WTC11 (cell line): ENCODE results near the gene HMGXB3. TPM values are rescaled to one million over a fixed set of nuclear protein-coding genes. Genes with fewer than 3 reads are reported as not detected.

Experiments
- ATAC-seq: fragments of 200-7000 bp; cut with Tn5 transposase; 2 replicates; pipeline ENCODE4 v1.10.0; 2021; ENCODE audit warnings: mild to moderate bottlenecking, moderate library complexity
- CTCF ChIA-PET: fragments of 300-600 bp; sonication (Branson Sonifier 250); formaldehyde crosslinking; loops from one replicate; lab custom pipeline; 2021; ENCODE audit warnings: antibody characterized with exemption; lab: Charles Lee
- POLR2A ChIA-PET: fragments of 350-600 bp; sonication (Branson Sonifier 250); formaldehyde crosslinking; loops from one replicate; lab custom pipeline; 2021; ENCODE audit warnings: antibody characterized with exemption; lab: Charles Lee
- DNase-seq: peaks from one replicate; pipeline ENCODE4 v3.0.0; 2021; ENCODE audit warnings: low spot score
- H3K27ac Mint-ChIP-seq: 2 replicates; pipeline ENCODE4 v1.8.0; 2021; ENCODE audit warnings: mixed read lengths
- H3K27me3 Mint-ChIP-seq: 2 replicates; pipeline ENCODE4 v1.8.0; 2021; ENCODE audit warnings: low read depth, mild to moderate bottlenecking, moderate library complexity, mixed read lengths
- H3K36me3 Mint-ChIP-seq: 2 replicates; pipeline ENCODE4 v1.8.0; 2021; ENCODE audit warnings: mixed read lengths
- H3K4me1 Mint-ChIP-seq: 2 replicates; pipeline ENCODE4 v1.8.0; 2022; ENCODE audit warnings: mixed read lengths
- H3K4me3 Mint-ChIP-seq: 2 replicates; pipeline ENCODE4 v1.8.0; 2021; ENCODE audit warnings: mild to moderate bottlenecking, moderate library complexity, mixed read lengths
- H3K9me3 Mint-ChIP-seq: 2 replicates; pipeline ENCODE4 v1.8.0; 2021; ENCODE audit warnings: mixed read lengths
- ATF2 ChIP-seq: sonication (generic); formaldehyde crosslinking; IDR thresholded peaks from 2 replicates; pipeline ENCODE4 v1.8.1; 2022; ENCODE audit warnings: low read depth, missing genetic modification reagents, borderline replicate concordance
- ATF6 ChIP-seq: sonication (generic); formaldehyde crosslinking; IDR thresholded peaks from 2 replicates; pipeline ENCODE4 v1.8.1; 2023; ENCODE audit warnings: mild to moderate bottlenecking, missing genetic modification reagents
- CTCF ChIP-seq: fragments of 200-600 bp; IDR thresholded peaks from 2 replicates; pipeline ENCODE4 v1.8.0; 2022; ENCODE audit warnings: antibody characterized with exemption
- HMGA2 ChIP-seq: fragments of 250-450 bp; sonication (Bioruptor Pico); IDR thresholded peaks from 2 replicates; pipeline ENCODE4 v1.4.0; 2021; ENCODE audit warnings: mild to moderate bottlenecking, moderate library complexity
- HMGXB4 ChIP-seq: sonication (generic); formaldehyde crosslinking; IDR thresholded peaks from 2 replicates; pipeline ENCODE4 v1.8.1; 2023; ENCODE audit warnings: mild to moderate bottlenecking, moderate library complexity, missing genetic modification reagents
- MXD4 ChIP-seq: fragments of 250-450 bp; sonication (Bioruptor Pico); IDR thresholded peaks from 2 replicates; pipeline ENCODE4 v1.8.0; 2021; ENCODE audit warnings: mild to moderate bottlenecking, moderate library complexity, borderline replicate concordance
- NFYB ChIP-seq: sonication (generic); formaldehyde crosslinking; conservative IDR thresholded peaks from 2 replicates; pipeline ENCODE4 v1.8.0; 2022; ENCODE audit warnings: low read depth, missing genetic modification reagents
- NR3C1 ChIP-seq: sonication (generic); formaldehyde crosslinking; conservative IDR thresholded peaks from 2 replicates; pipeline ENCODE4 v1.8.1; 2023; ENCODE audit warnings: low read depth, mild to moderate bottlenecking, missing genetic modification reagents
- PRRX2 ChIP-seq: fragments of 250-450 bp; sonication (Bioruptor Pico); IDR thresholded peaks from 2 replicates; pipeline ENCODE4 v1.8.0; 2021; ENCODE audit warnings: mild to moderate bottlenecking
- RORB ChIP-seq: fragments of 250-450 bp; sonication (Bioruptor Pico); IDR thresholded peaks from 2 replicates; pipeline ENCODE4 v1.9.0; 2021; ENCODE audit warnings: mild to moderate bottlenecking
- SOX15 ChIP-seq: fragments of 250-450 bp; sonication (Bioruptor Pico); IDR thresholded peaks from 2 replicates; pipeline ENCODE4 v1.9.0; 2021; ENCODE audit warnings: mild to moderate bottlenecking
- ZMAT4 ChIP-seq: fragments of 250-450 bp; sonication (Bioruptor Pico); IDR thresholded peaks from 2 replicates; pipeline ENCODE4 v1.9.0; 2021; ENCODE audit warnings: mild to moderate bottlenecking
- ZNF121 ChIP-seq: sonication (generic); formaldehyde crosslinking; IDR thresholded peaks from 2 replicates; pipeline ENCODE4 v1.8.0; 2023; ENCODE audit warnings: missing genetic modification reagents
- ZNF232 ChIP-seq: sonication (generic); formaldehyde crosslinking; IDR thresholded peaks from 2 replicates; pipeline ENCODE4 v1.8.0; 2022; ENCODE audit warnings: mild to moderate bottlenecking, missing genetic modification reagents
- ZNF281 ChIP-seq: sonication (generic); formaldehyde crosslinking; IDR thresholded peaks from 2 replicates; pipeline ENCODE4 v1.8.0; 2023; ENCODE audit warnings: mild to moderate bottlenecking, missing genetic modification reagents
- ZSCAN18 ChIP-seq: fragments of 250-450 bp; sonication (Bioruptor Pico); IDR thresholded peaks from 2 replicates; pipeline ENCODE4 v2.1.2; 2022; ENCODE audit warnings: mild to moderate bottlenecking, moderate library complexity
- total RNA-seq: library from RNA; stranded (reverse); gene quantifications from 3 replicates; pipeline ENCODE4 v1.2.3, GENCODE V29; 2021

The HMGXB3 gene
- total RNA-seq, 1 experiment from 2014 or later: 31.6 TPM

GRCh38 chr5:150062216-150062922, 61.8 kb downstream of the HMGXB3 start (continued):
- TF ChIP-seq ZSCAN18 (CRISPR knock-in tag): no peak
- TF ChIP-seq MXD4 (CRISPR knock-in tag): no peak
- TF ChIP-seq RORB (CRISPR knock-in tag): no peak
- no peak for TF ChIP-seq ATF2 (CRISPR knock-in tag)
- TF ChIP-seq, all 79 proteins: peak for 0

GRCh38 chr5:150063638-150064037, 63.1 kb downstream of the HMGXB3 start:
- ATAC-seq: no peak
- Mint-ChIP-seq H3K27me3 (peaks cover 3% of the 10 kb centered on the region), H3K36me3 (no peaks in the 10 kb centered on the region), H3K27ac (no peak overlapping the region), H3K4me3 (no peak overlapping the region), H3K4me1 (peaks cover under 1% of the 10 kb centered on the region), H3K9me3 (no peaks in the 10 kb centered on the region)
- ChIA-PET CTCF (interaction anchor here (0.7 to 2.2 kb wide), 6 partner anchors 12 to 397 kb away, joined by 3 to 6 read pairs (median 4); no protein-coding TSS in a partner anchor), POLR2A (no interaction called here)
- DNase-seq: no peak
- TF ChIP-seq NR3C1 (CRISPR knock-in tag): no peak
- TF ChIP-seq ZNF281 (CRISPR knock-in tag): no peak
- TF ChIP-seq ATF6 (CRISPR knock-in tag): no peak

GRCh38 chr5:150064681-150065220, 64.2 kb downstream of the HMGXB3 start:
- no peaks in the 10 kb centered on the region for H3K9me3 Mint-ChIP-seq
- ChIA-PET POLR2A (interaction anchor here (0.6 kb wide), 1 partner anchor 31 kb away, joined by 3 read pairs; no protein-coding TSS in a partner anchor), CTCF (interaction anchor here (0.9 to 2.2 kb wide), 3 partner anchors 11 to 111 kb away, joined by 4 to 6 read pairs (median 5); no protein-coding TSS in a partner anchor)
- H3K4me3 Mint-ChIP-seq: no peak overlapping the region
- no peak for DNase-seq
- peaks cover 3% of the 10 kb centered on the region; the same call in 1 of the 2 replicates for H3K27me3 Mint-ChIP-seq
- ATAC-seq: no peak
- no peaks in the 10 kb centered on the region for H3K4me1 Mint-ChIP-seq
- H3K36me3 Mint-ChIP-seq: no peaks in the 10 kb centered on the region
- H3K27ac Mint-ChIP-seq: no peak overlapping the region
- TF ChIP-seq PRRX2 (CRISPR knock-in tag) (no peak), CTCF (no peak), NR3C1 (CRISPR knock-in tag) (no peak), ZNF121 (CRISPR knock-in tag) (no peak), HMGA2 (CRISPR knock-in tag) (no peak), HMGXB4 (CRISPR knock-in tag) (no peak), SOX15 (CRISPR knock-in tag) (no peak), ZSCAN18 (CRISPR knock-in tag) (no peak), NFYB (CRISPR knock-in tag) (no peak), ZNF232 (CRISPR knock-in tag) (no peak), ZMAT4 (no peak)
